GM21528 (cell line): Measurements from ENCODE around the gene RTBDN.

Experiments used
- ATAC-seq: cut with Tn5 transposase; IDR thresholded peaks from one replicate; pipeline ENCODE4 v1.9.1; 2021; ENCODE audit warnings: mild to moderate bottlenecking, moderate library complexity; ENCODE audit not compliant: unreplicated experiment, low FRiP score

The RTBDN gene

GRCh38 chr19:12783849-12784393, 50.5 kb downstream of the RTBDN start:
- no peak for ATAC-seq

GRCh38 chr19:12783291-12783848, 51.0 kb downstream of the RTBDN start:
- ATAC-seq = no peak

GRCh38 chr19:12782424-12783290, 51.7 kb downstream of the RTBDN start:
- ATAC-seq = peak; percentile 34

- ATAC-seq = no peak
Observed at GRCh38 chr19:12782174-12782423, 52.3 kb downstream of the RTBDN start.

GRCh38 chr19:12779162-12779993, 55.0 kb downstream of the RTBDN start:
- no peak for ATAC-seq

GRCh38 chr19:12778905-12779161, 55.5 kb downstream of the RTBDN start:
- no peak for ATAC-seq

GRCh38 chr19:12778017-12778904, 56.1 kb downstream of the RTBDN start:
- no peak for ATAC-seq

GRCh38 chr19:12777217-12778016, 57.0 kb downstream of the RTBDN start:
- ATAC-seq = no peak
